HEK293T (cell line): ENCODE results near the gene SLC25A21.

Source experiments
- ELF4 ChIP-seq: fragments of 450-650 bp; IDR thresholded peaks from 2 replicates; pipeline ENCODE4 v1.6.1; 2017; ENCODE audit warnings: antibody characterized with exemption
- FOXA1 ChIP-seq: fragments of 450-650 bp; IDR thresholded peaks from 2 replicates; pipeline ENCODE4 v1.6.1; 2016; ENCODE audit warnings: mild to moderate bottlenecking
- FOXK2 ChIP-seq: fragments of 450-650 bp; IDR thresholded peaks from 2 replicates; pipeline ENCODE4 v1.6.1; 2016; ENCODE audit warnings: mild to moderate bottlenecking
- SP1 ChIP-seq: fragments of 450-650 bp; IDR thresholded peaks from 2 replicates; pipeline ENCODE4 v1.6.1; 2017
- SUZ12 ChIP-seq: fragments of 450-650 bp; IDR thresholded peaks from 2 replicates; pipeline ENCODE4 v1.6.1; 2016; ENCODE audit warnings: mild to moderate bottlenecking
- TARDBP ChIP-seq: fragments of 450-650 bp; IDR thresholded peaks from 2 replicates; pipeline ENCODE4 v1.6.1; 2016
- ZNF384 ChIP-seq: fragments of 450-650 bp; IDR thresholded peaks from 2 replicates; pipeline ENCODE4 v1.6.1; 2016

- TF ChIP-seq SP1 (no peak), TARDBP (no peak), FOXA1 (no peak), SUZ12 (no peak), ELF4 (no peak), ZNF384 (no peak), FOXK2 (no peak)
Measured at GRCh38 chr14:36857136-36857535, 315.3 kb downstream of the SLC25A21 start.
